GM12874 (cell line): ENCODE results near the gene TSHZ2.

Experiments
- TF ChIP-seq, protein P1 (sequence below): IDR thresholded peaks from 2 replicates; pipeline ENCODE4 v1.5.1; 2011; ENCODE audit warnings: low read depth, mild to moderate bottlenecking, control low read depth, low read length, moderate library complexity; ENCODE audit not compliant: insufficient read depth

Gene TSHZ2

DNA sequence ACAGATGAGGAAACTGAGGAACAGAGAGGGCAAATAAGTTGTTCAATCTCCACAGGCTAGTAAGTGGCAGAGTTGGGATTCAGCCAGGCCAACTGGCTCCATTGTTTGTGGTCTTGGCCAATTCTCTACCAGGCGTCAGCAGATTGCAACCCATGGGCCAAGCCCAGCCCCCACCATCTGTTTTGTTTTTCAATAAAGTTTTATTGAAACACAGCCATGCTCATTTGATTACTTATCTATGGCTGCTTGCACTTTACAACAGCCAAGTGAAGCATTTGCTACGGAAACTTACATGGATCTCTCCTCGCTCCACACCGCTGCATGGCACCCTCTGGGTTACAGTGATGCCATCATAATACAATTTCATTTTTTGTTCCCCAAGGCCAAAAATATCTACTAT, 530.7 kb downstream of the TSHZ2 start:
- TF ChIP-seq, protein P1, sequence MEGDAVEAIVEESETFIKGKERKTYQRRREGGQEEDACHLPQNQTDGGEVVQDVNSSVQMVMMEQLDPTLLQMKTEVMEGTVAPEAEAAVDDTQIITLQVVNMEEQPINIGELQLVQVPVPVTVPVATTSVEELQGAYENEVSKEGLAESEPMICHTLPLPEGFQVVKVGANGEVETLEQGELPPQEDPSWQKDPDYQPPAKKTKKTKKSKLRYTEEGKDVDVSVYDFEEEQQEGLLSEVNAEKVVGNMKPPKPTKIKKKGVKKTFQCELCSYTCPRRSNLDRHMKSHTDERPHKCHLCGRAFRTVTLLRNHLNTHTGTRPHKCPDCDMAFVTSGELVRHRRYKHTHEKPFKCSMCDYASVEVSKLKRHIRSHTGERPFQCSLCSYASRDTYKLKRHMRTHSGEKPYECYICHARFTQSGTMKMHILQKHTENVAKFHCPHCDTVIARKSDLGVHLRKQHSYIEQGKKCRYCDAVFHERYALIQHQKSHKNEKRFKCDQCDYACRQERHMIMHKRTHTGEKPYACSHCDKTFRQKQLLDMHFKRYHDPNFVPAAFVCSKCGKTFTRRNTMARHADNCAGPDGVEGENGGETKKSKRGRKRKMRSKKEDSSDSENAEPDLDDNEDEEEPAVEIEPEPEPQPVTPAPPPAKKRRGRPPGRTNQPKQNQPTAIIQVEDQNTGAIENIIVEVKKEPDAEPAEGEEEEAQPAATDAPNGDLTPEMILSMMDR = no peak

DNA sequence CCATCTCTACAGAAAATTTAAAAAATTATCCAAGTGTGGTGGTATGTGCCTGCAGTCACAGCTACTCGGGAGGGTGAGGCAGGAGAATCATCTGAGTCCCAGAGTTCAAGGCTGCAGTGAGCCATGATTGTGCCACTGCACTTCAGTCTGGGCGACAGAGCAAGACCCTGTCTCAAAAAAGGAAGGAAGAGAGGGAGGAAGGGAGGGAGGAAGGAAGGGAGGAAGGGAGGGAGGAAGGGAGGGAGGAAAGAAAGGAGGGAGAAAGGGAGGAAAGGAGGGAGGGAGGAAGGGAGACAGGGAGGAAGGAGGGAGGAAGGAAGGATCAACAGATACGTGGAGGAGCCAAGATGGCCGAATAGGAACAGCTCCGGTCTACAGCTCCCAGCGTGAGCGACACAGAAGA, 531.4 kb downstream of the TSHZ2 start:
- TF ChIP-seq, protein P1 = no peak

DNA sequence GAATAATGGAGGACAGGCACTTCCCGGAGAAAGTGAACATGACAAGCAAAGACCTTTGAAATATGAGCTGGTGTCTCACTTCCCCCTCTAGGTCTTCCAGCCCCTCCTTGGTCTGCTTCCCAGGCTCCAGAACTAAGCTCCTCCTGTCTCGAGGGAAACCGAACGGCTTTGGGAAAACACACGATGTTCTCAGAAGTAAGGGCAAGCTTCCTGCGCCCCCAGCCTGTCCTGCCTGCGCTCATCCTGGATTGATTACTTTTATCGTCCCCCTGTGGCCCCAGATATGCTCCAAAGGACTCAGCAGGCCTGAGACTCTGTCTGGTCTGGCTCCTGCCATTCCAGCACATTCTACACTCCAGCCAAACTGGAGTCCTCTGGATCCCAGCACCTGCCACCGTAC, 538.1 kb downstream of the TSHZ2 start:
- TF ChIP-seq, protein P1 = no peak

DNA sequence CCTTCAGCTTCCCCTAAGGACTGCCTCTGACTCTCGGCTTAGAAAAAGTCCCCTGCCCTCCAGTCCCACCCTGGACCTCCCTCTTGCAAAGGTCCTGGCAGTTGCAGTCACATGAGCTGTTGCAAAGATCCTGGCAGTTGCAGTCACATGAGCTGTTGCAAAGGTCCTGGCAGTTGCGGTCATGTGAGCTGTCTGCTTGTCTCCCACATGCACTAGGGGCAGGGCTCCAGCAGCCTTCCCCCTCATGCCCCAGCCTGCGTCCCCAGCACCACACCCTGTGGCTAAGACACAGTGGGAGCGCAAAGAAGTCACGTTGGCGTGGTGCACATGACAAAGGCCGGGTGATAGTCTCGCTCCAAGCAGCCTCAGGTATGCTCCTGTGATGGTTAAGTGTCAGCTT, 538.5 kb downstream of the TSHZ2 start:
- TF ChIP-seq, protein P1 = no peak

DNA sequence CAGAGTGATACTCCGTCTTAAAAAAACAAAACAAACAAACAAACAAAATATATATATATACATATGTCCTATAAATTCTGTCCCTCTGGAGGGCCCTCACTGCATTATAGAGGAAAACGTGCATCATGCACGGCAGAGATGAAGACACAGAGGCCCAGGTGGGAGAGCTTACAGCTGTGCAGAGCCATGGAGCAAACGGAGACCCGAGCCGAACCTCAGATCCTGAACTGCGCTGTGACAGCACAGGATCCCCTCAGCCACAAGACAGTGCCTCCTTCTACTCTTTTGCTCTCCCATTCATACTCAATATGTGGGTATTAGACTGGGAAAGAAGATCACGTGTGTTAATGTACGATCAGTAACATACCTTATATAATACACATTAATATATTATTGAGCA, 539.9 kb downstream of the TSHZ2 start:
- TF ChIP-seq, protein P1 = no peak

DNA sequence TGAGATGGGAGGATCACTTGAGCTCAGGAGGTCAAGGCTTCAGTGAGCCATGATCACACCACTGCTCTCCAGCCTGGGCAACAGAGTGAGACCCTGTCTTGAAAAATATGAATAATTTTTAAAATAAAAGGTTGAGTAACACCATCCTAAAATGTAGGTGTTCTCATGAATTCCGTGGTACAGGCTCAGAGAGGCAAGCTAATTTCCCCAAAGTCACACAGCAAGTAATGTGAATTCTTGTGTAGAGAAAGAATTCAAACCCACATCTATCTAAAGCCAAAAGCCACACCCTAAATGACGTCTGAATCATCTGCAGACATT, 541.0 kb downstream of the TSHZ2 start:
- TF ChIP-seq, protein P1 = no peak

DNA sequence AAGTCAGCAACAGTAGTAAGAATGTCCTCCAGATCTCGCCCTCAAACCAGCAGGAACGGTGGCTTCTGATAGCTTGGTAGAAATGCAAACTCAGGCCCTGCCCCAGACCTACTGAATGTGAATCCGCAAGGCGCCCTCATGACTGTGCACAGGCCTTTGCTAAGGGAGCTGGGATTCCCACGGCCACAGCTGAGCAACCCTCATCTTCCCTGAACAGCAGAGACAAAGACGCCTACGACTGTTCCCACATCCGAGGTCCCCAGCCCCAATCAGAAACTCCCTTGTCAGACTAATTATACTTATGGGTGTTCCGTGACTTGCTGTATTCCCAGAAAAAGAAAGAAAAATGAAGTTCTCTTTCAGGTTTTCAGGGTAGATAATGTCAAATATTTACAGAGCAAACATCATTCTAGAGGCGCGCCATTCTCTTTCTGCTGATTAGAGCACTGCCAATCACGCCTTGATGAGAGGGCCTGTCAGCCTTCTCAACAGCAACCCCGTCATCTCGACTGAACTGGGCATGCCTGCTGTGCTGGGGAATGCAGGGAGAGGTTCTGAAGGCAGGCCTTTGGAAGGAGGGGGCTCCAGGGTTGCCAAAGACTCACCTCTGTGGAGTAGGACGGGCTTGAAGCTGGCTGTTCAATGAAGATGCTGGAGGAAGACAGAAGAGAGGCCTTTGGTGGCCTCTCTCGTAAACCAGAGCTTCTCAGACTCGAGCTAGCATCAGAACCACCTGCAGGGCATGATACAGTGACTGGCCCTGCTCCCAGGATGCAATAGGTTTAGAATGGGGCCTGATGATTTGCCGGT, 541.5 kb downstream of the TSHZ2 start:
- TF ChIP-seq, protein P1 = no peak
